Subcutaneous preadipocyte (primary cell): ENCODE results near the gene ARHGDIA. TPM values are rescaled to one million over a fixed set of nuclear protein-coding genes. Genes with fewer than 3 reads are reported as not detected.

Experiments used
- total RNA-seq: library from RNA; depleted of rRNA; stranded (reverse); fragments of >200 nt; gene quantifications from 2 replicates; pipeline ENCODE4 v1.2.3, GENCODE V29; 2012

Gene ARHGDIA
- total RNA-seq: 158 and 179 TPM in 2 replicates

GRCh38 chr17:81870981-81871386 lies at the start of gene ARHGDIA:
Gene ARHGDIA (minus strand): TSS chr17:81871337. CDS start chr17:81869930, 1,407 bp downstream.

GRCh38 chr17:81917565-81918332 lies 46.6 kb upstream of the ARHGDIA start, which contains the start of gene SIRT7:
Gene SIRT7 (minus strand): TSS chr17:81918176. CDS start chr17:81918131, 45 bp downstream.

GRCh38 chr17:81911277-81911961 lies 40.3 kb upstream of the ARHGDIA start, which contains the start of gene PCYT2:
Gene PCYT2 (minus strand): TSS chr17:81911399. CDS start chr17:81911355, 44 bp downstream.

GRCh38 chr17:81902023-81902652 lies 31.0 kb upstream of the ARHGDIA start, which contains the start of gene NPB:
Gene NPB (plus strand): TSS chr17:81902238. CDS start chr17:81902278, 40 bp downstream.

GRCh38 chr17:81859906-81860755 lies 11.0 kb downstream of the ARHGDIA start, which contains the start of gene P4HB:
Gene P4HB (minus strand): TSS chr17:81860535. CDS start chr17:81860471, 64 bp downstream.

GRCh38 chr17:81834831-81835267 lies 36.3 kb downstream of the ARHGDIA start, which contains the start of gene PPP1R27:
Gene PPP1R27 (minus strand): TSS chr17:81835050. CDS start chr17:81834953, 97 bp downstream.

GRCh38 chr17:81833160-81833920 lies 37.8 kb downstream of the ARHGDIA start, which contains the start of gene MCRIP1:
Gene MCRIP1 (minus strand): TSS chr17:81833291. CDS start chr17:81824506, 8,785 bp downstream.

Other genes starting within 250 kb of the ARHGDIA start
- gene NPLOC4, start 234.2 kb downstream of the ARHGDIA start, total RNA-seq: 73.1 and 88.4 TPM in 2 replicates
- gene TSPAN10, start 234.1 kb downstream of the ARHGDIA start, total RNA-seq: 1.4 and 1.8 TPM in 2 replicates
- not detected in 2 replicates for gene PDE6G, start 214.8 kb downstream of the ARHGDIA start, total RNA-seq
- 29.7 and 30.5 TPM in 2 replicates for gene OXLD1, start 204.7 kb downstream of the ARHGDIA start, total RNA-seq
- 5.9 and 13.9 TPM in 2 replicates for gene CCDC137, start 204.6 kb downstream of the ARHGDIA start, total RNA-seq
- gene ARL16, start 187.5 kb downstream of the ARHGDIA start, total RNA-seq: 19.1 and 26.8 TPM in 2 replicates
- gene HGS, start 187.3 kb downstream of the ARHGDIA start, total RNA-seq: 107 and 119 TPM in 2 replicates
- 18.0 and 23.1 TPM in 2 replicates for gene MRPL12, start 168.0 kb downstream of the ARHGDIA start, total RNA-seq
- gene SLC25A10, start 159.1 kb downstream of the ARHGDIA start, total RNA-seq: 18.4 and 24.0 TPM in 2 replicates
- not detected in 2 replicates for gene GCGR, start 67.2 kb downstream of the ARHGDIA start, total RNA-seq
- 63.1 and 87.8 TPM in 2 replicates for gene MCRIP1, start 38.0 kb downstream of the ARHGDIA start, total RNA-seq
- gene PPP1R27, start 36.3 kb downstream of the ARHGDIA start, total RNA-seq: not detected in 2 replicates
- 794 and 796 TPM in 2 replicates for gene P4HB, start 10.8 kb downstream of the ARHGDIA start, total RNA-seq
- gene ALYREF, start 20.2 kb upstream of the ARHGDIA start, total RNA-seq: 145 and 149 TPM in 2 replicates
- 110 and 193 TPM in 2 replicates for gene ANAPC11, start 20.4 kb upstream of the ARHGDIA start, total RNA-seq
- under 0.01 TPM in 2 replicates for gene NPB, start 30.9 kb upstream of the ARHGDIA start, total RNA-seq
- 51.1 and 75.5 TPM in 2 replicates for gene PCYT2, start 40.1 kb upstream of the ARHGDIA start, total RNA-seq
- 17.6 and 22.1 TPM in 2 replicates for gene SIRT7, start 46.8 kb upstream of the ARHGDIA start, total RNA-seq
- gene MAFG, start 56.4 kb upstream of the ARHGDIA start, total RNA-seq: 10.3 and 13.9 TPM in 2 replicates
- gene PYCR1, start 66.0 kb upstream of the ARHGDIA start, total RNA-seq: 33.8 and 43.7 TPM in 2 replicates
- not detected in 2 replicates for gene MYADML2, start 75.9 kb upstream of the ARHGDIA start, total RNA-seq
- gene NOTUM, start 89.8 kb upstream of the ARHGDIA start, total RNA-seq: not detected in 2 replicates
- 23.1 and 25.8 TPM in 2 replicates for gene ASPSCR1, start 106.3 kb upstream of the ARHGDIA start, total RNA-seq
- gene CENPX, start 151.5 kb upstream of the ARHGDIA start, total RNA-seq: 43.0 and 46.9 TPM in 2 replicates
- 16.2 and 16.9 TPM in 2 replicates for gene LRRC45, start 152.0 kb upstream of the ARHGDIA start, total RNA-seq
- 7.8 and 16.2 TPM in 2 replicates for gene RAC3, start 160.3 kb upstream of the ARHGDIA start, total RNA-seq
- 47.7 and 62.1 TPM in 2 replicates for gene DCXR, start 166.4 kb upstream of the ARHGDIA start, total RNA-seq
- gene RFNG, start 180.5 kb upstream of the ARHGDIA start, total RNA-seq: 29.8 and 38.5 TPM in 2 replicates
- 105 and 113 TPM in 2 replicates for gene GPS1, start 180.6 kb upstream of the ARHGDIA start, total RNA-seq
- gene DUS1L, start 194.5 kb upstream of the ARHGDIA start, total RNA-seq: 56.2 and 74.1 TPM in 2 replicates
- gene FASN, start 226.9 kb upstream of the ARHGDIA start, total RNA-seq: 231 and 392 TPM in 2 replicates